Measurements from ENCODE around the gene EPHB4.
"Not testable (repeated sequence)": the region's sequence is repeated elsewhere in the genome, so short reads cannot be mapped to it uniquely, and the experiment has no call there.

Gene EPHB4

DNA sequence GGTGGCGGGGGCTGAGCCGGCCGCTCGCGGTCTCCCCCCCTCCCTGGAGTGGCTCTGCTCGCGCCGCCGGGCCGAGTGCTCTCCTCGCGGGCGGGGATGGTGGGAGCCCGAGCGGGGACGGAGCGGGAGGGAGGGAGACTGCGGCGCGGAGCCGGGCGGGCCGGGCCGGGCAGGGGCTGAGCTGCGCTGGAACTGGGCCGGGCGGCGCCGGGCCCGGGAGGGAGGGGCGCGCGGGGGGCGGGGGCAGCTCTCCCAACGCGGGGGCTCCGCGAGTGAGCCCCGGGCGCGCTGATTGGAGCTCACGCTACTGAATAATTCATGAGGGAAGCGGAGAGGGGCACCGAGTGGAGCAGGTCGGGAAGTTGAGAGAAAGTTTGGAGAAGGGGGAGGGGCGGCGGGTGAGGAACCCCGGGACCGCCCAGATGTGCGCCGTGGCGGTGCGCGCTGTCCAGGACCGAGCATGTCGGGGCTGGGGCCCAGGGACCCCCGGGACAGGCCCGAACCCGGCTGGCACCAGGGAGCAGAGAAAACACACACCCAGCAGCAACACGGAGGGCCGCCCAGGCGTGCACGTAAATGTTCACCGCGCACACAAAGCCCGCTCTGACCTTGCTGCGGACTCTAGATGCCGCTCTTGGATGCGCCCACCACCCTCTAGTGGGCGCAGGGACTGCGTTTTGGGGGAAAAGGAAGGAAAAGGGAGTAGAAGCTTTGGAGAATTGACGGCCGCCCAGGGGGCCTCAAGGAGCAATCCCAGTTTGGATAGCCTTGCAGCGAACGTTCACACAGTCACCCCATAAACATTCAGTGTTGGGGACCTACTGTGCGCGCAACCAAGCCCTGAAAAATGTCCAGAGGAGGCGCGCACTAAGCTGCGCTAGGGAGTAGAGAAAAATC is at the start of gene EPHB4:
Gene EPHB4 (minus strand): TSS at position 194 of the 897 bp plus-strand sequence. CDS start 493 bp downstream, outside the sequence.
- FAIRE-seq, result no peak

DNA sequence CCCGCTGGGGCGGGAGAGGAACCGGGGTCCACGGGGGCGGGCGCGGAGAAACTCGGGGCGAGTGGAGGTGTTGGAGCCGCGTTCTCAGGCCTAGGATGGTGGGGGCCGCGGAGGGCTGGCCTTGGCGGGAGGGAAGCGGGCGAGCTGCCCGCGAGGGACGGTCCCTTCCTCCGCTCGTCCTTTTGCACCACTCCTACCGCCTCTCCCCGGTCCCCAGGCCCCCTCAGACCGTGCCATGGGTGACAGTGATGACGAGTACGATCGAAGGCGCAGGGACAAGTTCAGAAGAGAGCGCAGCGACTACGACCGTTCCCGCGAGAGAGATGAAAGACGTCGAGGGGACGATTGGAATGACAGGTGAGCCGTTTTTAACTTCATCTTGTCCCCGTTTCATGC is 48.0 kb upstream of the EPHB4 start:
- no peak for FAIRE-seq

DNA sequence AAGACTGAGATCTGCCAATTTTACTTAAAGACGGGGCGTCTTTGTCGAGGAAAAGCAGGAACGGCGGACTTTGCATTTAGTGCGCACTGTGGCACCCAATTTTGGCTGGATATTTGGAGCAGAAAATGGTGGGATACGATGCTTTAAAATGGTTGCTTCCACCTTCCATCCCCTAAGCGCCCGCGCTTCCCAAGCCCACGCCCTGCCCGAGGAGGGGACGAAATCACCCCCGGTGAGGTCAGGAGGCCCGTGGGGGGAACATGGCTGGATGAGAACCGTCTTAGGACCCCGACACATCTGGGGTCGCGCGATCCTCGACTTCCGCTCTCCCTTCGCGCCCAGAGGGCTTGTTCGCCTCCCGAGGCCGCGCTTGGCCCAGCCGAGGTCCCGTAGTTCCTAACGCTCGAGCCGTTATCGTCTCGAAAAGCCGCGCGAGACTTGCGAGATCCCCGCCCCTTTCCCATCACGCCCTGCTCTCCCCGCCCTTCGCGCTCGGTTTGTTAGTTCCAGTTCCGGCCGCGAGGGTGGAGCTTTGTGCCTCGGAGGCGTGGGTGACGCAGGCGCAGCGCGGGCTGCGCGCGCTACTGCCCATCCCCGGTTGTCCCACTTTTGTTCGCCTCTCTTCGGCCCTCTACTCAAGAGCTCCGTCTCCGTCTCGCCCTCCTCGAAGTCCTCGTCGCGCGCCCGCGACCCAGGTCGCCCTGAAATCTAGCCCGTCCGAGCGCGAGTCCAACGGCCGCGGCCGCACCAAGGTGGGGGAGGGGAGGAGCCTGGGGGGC is 47.4 kb upstream of the EPHB4 start, which contains the start of gene SRRT:
Gene SRRT (plus strand): TSS at position 527 of the 779 bp plus-strand sequence. CDS start 488 bp downstream, outside the sequence.
- peak; percentile 98 for FAIRE-seq

DNA sequence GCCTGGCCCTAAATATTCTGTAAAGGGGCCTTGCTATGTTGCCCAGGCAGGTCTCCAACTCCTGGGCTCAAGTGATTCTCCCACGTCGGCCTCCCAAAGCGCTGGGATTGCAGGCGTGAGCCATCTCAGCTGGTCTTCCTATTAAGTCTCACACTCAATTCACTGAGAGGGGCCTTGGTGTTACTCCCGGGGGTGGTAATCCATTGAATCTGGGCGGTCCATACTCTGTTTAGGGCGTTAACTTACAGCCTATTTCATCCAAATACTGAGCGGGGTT is 46.9 kb upstream of the EPHB4 start:
- no peak for FAIRE-seq

DNA sequence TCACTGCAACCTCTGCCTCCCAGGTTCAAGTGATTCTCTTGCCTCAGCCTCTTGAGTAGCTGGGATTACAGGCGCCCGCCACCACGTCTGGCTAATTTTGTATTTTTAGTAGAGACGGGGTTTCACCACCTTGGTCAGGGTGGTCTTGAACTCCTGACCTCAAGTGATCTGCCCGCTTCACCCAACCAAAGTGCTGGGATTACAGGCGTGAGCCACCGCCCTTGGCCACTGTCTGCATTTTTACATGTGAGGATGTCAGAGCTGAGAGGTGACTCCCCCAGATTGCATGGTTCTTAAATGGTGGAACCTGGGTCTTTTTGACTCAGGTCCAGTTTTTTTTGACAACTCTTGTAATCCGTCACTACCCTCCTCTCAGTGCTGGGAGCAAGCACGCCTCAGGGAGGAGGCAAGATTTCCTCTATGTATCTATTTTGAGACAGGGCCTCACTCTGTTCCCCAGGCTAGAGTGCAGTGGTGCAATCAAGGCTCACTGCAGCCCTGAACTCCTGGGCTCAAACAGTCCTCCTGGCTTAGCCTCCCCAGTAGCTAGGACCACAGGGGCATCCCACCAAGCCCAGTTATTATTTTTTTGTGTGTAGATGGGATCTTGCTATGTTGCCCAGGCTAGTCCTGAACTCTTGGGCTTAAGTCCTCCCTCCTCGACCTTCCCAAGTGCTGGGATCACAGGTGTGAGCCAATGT is 46.4 kb upstream of the EPHB4 start:
- FAIRE-seq, result no peak

DNA sequence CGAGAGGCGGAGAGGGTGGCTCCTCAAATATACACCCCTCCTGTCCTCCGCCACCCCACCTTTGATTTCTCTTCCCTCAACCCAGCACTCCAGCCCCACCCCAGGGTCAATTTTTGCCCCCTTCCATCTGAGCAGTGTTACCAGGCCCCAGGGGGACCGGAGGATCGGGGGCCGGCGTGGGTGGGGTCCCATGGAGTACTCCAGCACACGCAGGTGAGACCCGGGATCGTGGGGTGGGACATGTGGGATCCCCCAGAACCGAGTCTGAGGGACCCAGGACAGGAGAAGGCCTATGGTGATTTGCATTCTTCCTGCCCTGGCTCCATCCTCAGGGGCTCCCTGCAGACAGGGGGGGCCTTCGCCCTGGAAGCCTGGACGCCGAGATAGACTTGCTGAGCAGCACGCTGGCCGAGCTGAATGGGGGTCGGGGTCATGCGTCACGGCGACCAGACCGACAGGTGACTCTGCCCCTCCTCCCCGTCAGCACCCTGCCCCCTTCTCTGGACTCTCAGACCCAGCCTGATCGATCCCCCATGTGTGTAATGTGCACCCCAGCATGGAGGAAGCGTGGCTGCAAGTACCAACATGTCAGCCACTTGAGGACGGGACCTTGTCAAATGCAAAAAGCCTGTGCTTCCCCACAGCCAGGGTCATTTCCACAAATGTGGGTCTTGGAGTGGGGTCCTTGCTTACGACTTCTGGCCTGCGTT is 40.6 kb upstream of the EPHB4 start:
- FAIRE-seq, result no peak

DNA sequence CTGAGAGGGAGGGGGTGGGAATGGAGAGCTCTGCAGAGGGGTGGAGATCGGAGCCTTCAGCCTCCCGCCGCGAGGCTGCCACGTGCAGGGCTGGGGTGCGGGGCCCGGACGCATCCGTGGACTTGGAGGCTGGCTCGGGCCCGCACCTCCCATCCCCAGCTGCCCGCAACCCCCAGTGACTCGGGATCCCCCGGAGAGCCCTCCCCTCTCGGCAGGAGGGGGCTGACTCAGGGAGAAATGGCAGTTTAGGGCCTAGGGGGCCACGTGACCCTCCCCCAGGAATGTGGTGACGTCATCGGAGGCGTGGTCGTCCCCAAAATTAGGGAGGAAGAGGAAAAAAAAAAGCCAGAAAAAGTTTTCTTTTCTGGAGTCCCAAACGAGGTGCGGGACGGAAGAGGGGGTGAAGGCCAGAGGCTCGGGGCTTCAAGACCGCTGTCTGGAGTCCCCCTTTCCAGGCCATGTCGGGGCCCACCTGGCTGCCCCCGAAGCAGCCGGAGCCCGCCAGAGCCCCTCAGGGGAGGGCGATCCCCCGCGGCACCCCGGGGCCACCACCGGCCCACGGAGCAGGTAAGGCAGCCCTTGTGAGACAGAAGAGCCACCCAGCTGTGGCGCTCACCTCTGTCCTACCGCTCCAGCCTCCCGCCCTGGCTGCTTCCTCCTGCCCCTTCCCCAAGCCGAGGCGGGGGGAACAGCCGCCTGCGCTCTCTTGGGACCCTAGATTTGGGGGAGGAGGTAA is 39.9 kb upstream of the EPHB4 start, which contains the start of gene TRIP6:
Gene TRIP6 (plus strand): TSS at position 348 of the 736 bp plus-strand sequence. CDS start 111 bp downstream, at position 459.
- FAIRE-seq, result peak; percentile 90

DNA sequence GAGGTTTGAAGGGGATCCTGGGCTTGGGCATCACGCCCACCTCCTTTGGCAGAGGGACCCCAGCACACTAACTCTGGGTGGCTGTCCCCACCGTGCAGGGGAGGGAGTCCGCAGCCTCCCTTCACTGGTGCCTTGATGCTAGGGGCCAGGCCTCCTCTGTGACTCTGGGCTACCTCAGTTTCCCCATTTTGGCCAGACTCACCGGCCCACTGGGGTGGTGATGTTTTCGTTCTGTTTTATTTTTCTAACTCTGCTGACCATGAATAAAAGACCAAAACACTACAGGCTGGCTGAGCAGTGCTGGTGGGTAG is 39.4 kb upstream of the EPHB4 start:
- no peak for FAIRE-seq

DNA sequence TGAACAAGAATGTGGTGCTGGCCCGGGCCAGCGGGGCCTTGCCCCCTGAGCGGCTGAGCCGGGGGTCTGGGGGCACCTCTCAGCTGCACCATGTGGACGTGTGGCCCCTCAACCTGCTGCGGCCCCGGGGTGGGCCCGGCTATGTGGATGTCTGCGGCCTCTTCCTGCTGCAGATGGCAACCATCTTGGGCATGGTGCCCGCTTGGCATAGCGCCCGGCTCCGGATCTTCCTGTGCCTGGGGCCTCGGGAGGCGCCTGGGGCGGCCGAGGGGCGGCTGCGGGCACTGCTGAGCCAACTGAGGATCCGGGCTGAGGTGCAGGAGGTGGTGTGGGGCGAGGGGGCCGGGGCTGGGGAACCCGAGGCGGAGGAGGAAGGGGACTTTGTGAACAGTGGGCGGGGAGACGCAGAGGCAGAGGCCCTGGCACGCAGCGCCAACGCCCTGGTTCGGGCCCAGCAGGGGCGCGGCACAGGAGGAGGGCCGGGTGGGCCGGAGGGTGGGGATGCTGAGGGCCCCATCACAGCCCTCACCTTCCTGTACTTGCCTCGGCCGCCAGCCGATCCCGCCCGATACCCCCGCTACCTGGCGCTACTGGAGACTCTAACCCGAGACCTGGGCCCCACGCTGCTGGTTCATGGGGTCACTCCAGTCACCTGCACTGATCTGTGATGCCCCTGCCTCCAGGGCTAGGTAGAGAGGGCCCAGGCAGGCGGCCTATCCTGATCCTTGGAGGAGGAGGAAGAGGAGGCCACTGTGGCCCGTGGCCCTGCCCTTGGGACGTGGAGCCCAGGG is 38.8 kb upstream of the EPHB4 start:
- no peak for FAIRE-seq

DNA sequence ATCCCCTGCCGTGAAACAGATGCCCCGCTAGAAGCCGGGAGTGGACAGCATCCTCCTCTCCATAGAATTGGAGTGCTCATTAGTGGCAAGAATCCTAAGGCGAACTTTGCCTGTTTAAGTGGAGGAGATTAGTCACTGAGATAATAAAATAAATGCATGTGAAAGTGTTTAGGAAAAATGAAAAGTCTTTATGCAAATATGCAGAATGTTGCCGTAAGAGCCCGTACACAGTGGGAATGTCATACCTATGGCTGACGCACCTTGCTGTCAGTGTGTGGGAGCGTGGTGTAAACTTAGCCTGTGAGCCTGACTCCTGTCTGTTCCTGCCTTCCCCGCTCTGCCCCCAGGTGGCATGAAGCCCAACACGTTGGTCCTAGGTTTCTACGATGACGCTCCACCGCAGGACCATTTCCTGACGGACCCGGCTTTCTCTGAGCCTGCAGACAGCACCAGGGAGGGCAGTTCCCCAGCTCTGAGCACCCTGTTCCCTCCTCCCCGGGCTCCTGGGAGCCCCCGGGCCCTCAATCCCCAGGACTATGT is 38.1 kb upstream of the EPHB4 start:
- FAIRE-seq, result peak; percentile 34

DNA sequence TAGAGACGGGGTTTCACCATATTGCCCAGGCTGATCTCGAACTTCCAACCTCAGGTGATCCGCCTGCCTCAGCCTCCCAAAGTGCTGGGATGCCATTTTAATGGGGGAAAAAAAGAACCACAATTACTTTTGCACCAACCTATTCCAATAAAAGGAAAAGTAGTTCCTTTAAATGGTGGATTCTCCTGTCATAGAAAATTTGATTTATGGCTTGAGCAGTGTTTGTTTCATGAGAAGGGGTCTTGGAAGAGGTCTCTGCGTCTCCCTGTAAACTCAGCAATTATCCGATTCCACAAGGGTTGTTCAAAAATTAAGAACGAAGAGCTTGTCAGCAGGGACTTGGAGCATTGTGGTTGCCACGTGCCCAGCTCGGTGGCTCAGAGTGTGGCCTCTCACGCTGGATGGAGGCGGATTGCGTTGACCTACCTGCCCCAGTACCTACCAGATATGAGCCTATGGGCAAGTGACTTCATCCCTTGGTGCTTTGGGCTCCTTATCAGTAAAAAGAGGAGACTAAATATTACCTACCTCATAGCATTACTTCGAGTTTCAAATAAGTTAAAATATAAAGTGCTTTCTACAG is 37.0 kb upstream of the EPHB4 start:
- FAIRE-seq, result no peak

DNA sequence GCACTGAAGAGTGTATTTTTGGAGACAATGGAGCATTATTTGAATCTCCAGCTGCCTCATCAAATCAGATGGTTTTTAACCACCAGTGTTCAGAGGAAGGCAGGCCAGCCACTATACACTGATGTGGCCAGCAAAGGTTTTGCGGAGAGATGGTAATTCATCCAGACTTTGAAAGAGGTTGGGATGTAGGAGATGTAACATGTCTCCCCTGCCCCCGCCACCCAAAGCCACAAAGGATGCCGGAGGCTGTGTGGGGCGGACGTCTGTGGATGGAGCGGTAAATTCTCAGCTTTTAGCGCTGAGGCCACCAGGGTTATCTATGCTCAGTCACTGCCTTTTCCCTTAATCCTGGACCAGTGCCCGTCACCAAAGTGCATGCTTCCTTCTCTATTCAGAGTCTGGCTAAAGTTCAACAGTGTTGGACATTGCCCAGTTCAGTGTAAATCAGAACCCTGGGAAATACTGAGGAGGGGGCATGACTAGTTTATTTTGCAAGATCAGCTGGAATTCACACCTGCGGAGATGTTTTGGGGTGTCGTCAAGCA is 36.2 kb upstream of the EPHB4 start:
- no peak for FAIRE-seq

DNA sequence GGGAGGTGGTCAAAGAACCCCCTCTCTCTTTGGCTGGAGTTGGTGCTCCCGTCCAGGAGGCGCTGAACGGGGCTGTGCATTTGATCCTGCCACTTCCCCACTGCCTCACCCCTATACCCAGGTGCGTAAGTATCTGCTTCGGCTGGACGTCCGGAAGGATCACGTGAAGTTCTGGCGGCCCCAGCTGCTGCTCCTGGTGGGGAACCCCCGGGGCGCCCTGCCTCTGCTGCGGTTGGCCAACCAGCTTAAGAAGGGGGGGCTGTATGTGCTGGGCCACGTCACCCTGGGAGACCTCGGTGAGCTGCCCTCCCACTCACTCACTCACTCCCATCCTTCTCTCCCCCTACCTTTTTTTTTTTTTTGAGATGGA is 34.3 kb upstream of the EPHB4 start:
- FAIRE-seq, result no peak

DNA sequence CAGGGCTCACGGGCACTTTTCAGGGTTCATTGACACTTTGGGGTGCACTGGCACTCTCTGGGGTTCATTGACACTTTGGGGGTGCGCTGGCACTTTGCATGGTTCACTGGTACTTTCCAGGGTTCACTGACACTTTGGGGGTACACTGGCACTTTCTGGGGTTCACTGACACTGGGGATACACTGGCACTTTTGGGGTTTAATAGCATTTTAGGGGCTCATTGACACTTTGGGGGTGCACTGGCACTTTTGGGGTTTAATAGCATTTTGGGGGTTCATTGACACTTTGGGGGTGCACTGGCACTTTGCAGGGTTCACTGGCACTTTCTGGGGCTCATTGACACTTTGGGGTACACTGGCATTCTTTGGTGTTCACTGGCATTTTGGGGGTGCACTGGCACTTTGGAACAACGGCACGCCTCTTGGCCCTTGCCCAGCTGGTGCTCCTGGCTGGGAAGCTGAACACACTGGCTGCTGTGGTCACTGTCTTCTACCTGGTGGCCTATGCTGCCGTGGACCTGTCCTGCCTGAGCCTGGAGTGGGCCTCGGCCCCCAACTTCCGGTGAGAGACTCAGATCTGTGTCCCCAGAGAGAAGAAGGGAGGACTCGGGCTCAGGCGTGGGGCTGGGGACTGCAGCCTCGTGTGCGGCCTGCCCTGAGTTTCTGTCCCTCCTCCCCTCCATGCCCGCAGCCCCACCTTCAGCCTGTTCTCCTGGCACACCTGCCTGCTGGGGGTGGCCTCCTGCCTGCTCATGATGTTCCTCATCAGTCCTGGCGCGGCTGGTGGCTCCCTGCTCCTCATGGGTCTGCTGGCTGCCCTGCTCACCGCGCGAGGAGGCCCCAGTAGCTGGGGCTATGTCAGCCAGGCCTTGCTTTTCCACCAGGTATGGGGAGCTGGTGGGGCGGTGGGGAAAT is 33.6 kb upstream of the EPHB4 start:
- FAIRE-seq, result no peak

DNA sequence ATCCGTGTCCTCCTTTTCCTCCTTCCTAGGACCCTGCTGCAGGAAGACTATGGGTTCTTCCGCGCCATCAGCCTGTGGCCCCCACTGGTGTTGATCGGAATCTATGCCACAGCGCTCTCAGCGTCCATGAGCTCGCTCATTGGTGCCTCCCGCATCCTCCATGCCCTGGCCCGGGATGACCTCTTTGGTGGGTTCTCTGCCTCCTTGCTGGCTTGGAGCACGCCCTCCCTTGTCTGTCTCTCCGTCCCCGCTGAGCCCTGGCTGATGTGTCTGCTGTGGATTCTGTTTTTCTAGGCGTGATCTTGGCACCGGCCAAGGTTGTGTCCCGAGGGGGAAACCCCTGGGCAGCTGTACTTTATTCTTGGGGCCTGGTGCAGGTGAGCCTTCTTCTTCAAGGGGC is 32.5 kb upstream of the EPHB4 start:
- FAIRE-seq, result no peak

DNA sequence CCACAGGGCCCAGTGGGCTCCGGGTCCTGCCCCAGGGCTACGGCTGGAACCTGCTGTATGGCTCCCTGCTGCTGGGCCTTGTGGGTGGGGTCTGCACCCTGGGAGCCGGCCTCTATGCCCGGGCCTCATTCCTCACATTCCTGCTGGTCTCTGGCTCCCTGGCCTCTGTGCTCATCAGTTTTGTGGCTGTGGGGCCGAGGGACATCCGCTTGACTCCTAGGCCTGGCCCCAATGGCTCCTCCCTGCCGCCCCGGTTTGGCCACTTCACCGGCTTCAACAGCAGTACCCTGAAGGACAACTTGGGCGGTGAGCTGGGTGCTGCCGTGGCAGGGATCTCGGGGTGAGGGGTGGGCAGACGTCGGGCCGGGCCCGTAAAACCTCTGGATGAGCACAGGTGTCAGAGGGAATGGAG is 29.6 kb upstream of the EPHB4 start:
- FAIRE-seq, result no peak

DNA sequence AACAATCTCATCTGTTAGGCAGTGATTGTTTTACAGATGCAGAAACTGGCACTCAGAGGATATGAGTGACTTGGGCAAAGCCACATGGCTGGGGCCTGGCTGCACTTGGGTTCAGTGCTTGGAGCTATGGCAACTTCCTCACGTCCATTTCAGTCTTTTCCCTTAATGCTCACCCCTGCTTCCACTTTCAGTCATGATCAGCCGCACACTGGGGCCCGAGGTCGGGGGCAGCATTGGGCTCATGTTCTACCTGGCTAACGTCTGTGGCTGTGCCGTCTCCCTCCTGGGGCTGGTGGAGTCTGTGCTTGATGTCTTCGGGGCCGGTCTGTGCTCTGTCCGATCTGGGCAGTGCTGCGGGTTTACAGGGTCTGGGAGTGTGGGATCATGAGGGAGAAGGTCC is 28.2 kb upstream of the EPHB4 start:
- no peak for FAIRE-seq

DNA sequence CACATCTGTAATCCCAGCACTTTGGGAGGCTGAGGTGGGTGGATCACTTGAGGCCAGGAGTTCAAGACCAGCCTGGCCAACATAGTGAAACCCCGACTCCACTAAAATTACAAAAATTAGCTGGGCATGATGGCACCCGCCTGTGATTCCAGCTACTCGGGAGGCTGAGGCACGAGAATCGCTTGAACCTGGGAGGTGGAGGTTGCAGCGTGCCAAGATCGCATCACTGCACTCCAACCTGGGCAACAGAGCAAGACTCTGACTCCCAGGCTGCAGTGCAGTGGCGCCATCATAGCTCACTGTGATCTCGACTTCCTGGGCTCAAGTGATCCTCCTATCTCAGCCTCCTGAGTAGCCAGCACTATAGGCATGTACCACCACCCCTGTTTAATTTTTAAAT is 27.6 kb upstream of the EPHB4 start:
- not testable (repeated sequence) for FAIRE-seq
